SK-N-SH treated with all-trans-retinoic acid at 6 μM for 48 hours (cell line): ENCODE measurements around the gene AKAP8L.
A peak's percentile ranks its signal among the peaks of the same experiment; 100 is the strongest.

Experiments
- ATAC-seq: fragments of 200-7000 bp; cut with Tn5 transposase; 3 replicates; pipeline ENCODE4 v1.9.1; 2020; ENCODE audit warnings: mild to moderate bottlenecking, moderate library complexity
- BACH2 ChIP-seq: fragments of 250-450 bp; sonication (Bioruptor Pico); IDR thresholded peaks from 2 replicates; pipeline ENCODE4 v1.9.0; 2021; ENCODE audit warnings: mild to moderate bottlenecking, borderline replicate concordance
- CSDC2 ChIP-seq: fragments of 250-450 bp; sonication (Bioruptor Pico); IDR thresholded peaks from 2 replicates; pipeline ENCODE4 v1.5.0; 2020; ENCODE audit warnings: mild to moderate bottlenecking, moderate library complexity
- ESRRG ChIP-seq: fragments of 250-450 bp; sonication (Bioruptor Pico); IDR thresholded peaks from 2 replicates; pipeline ENCODE4 v1.6.1; 2021; ENCODE audit warnings: mild to moderate bottlenecking
- GLIS3 ChIP-seq: fragments of 250-450 bp; sonication (Bioruptor Pico); IDR thresholded peaks from 2 replicates; pipeline ENCODE4 v1.5.0; 2020; ENCODE audit warnings: mild to moderate bottlenecking, moderate library complexity
- OSR1 ChIP-seq: fragments of 250-450 bp; sonication (Bioruptor Pico); IDR thresholded peaks from 2 replicates; pipeline ENCODE4 v1.8.0; 2022; ENCODE audit warnings: moderate library complexity, mild to moderate bottlenecking, inconsistent platforms
- PPARA ChIP-seq: fragments of 250-450 bp; sonication (Bioruptor Pico); IDR thresholded peaks from 2 replicates; pipeline ENCODE4 v1.5.0; 2020; ENCODE audit warnings: mild to moderate bottlenecking, borderline replicate concordance
- RARB ChIP-seq: fragments of 250-450 bp; sonication (Bioruptor Pico); IDR thresholded peaks from 2 replicates; pipeline ENCODE4 v1.8.0; 2021; ENCODE audit warnings: mild to moderate bottlenecking, moderate library complexity
- SNAI2 ChIP-seq: fragments of 250-450 bp; sonication (Bioruptor Pico); IDR thresholded peaks from 2 replicates; pipeline ENCODE4 v1.5.0; 2020; ENCODE audit warnings: mild to moderate bottlenecking, moderate library complexity
- TCF4 ChIP-seq: fragments of 250-450 bp; sonication (Bioruptor Pico); IDR thresholded peaks from 2 replicates; pipeline ENCODE4 v1.8.0; 2021; ENCODE audit warnings: mild to moderate bottlenecking, moderate library complexity, borderline replicate concordance
- TOX ChIP-seq: fragments of 250-450 bp; sonication (Bioruptor Pico); IDR thresholded peaks from 2 replicates; pipeline ENCODE4 v1.8.0; 2021; ENCODE audit warnings: mild to moderate bottlenecking, moderate library complexity, borderline replicate concordance
- ZC3H10 ChIP-seq: fragments of 250-450 bp; sonication (Bioruptor Pico); IDR thresholded peaks from 2 replicates; pipeline ENCODE4 v1.5.1; 2021; ENCODE audit warnings: mild to moderate bottlenecking, moderate library complexity
- ZFP3 ChIP-seq: fragments of 250-450 bp; sonication (Bioruptor Pico); IDR thresholded peaks from 2 replicates; pipeline ENCODE4 v1.5.0; 2020; ENCODE audit warnings: mild to moderate bottlenecking, moderate library complexity
- ZNF565 ChIP-seq: fragments of 450-650 bp; formaldehyde crosslinking; conservative IDR thresholded peaks from 2 replicates; pipeline ENCODE4 v1.5.0; 2020; ENCODE audit warnings: low read depth, mild to moderate bottlenecking, moderate library complexity
- ZNF70 ChIP-seq: fragments of 450-650 bp; formaldehyde crosslinking; IDR thresholded peaks from 2 replicates; pipeline ENCODE4 v1.5.0; 2020; ENCODE audit warnings: mild to moderate bottlenecking, moderate library complexity
- ZNF8 ChIP-seq: fragments of 450-650 bp; formaldehyde crosslinking; IDR thresholded peaks from 2 replicates; pipeline ENCODE4 v1.5.0; 2020; ENCODE audit warnings: mild to moderate bottlenecking, moderate library complexity
- TF ChIP-seq, protein P1 (sequence below): fragments of 250-450 bp; sonication (Bioruptor Pico); IDR thresholded peaks from 2 replicates; pipeline ENCODE4 v1.5.1; 2021; ENCODE audit warnings: mild to moderate bottlenecking, moderate library complexity
- TF ChIP-seq, protein P2 (sequence below): fragments of 250-450 bp; sonication (Bioruptor Pico); IDR thresholded peaks from 2 replicates; pipeline ENCODE4 v1.5.1; 2020; ENCODE audit warnings: low read depth, mild to moderate bottlenecking, moderate library complexity
- TF ChIP-seq, protein P3 (sequence below): fragments of 250-450 bp; sonication (Bioruptor Pico); IDR thresholded peaks from 2 replicates; pipeline ENCODE4 v1.5.0; 2020; ENCODE audit warnings: mild to moderate bottlenecking, moderate library complexity
- TF ChIP-seq, protein P4 (sequence below): fragments of 250-450 bp; sonication (Bioruptor Pico); IDR thresholded peaks from 2 replicates; pipeline ENCODE4 v1.8.0; 2021; ENCODE audit warnings: low read depth, mild to moderate bottlenecking, moderate library complexity, borderline replicate concordance

The AKAP8L gene

DNA sequence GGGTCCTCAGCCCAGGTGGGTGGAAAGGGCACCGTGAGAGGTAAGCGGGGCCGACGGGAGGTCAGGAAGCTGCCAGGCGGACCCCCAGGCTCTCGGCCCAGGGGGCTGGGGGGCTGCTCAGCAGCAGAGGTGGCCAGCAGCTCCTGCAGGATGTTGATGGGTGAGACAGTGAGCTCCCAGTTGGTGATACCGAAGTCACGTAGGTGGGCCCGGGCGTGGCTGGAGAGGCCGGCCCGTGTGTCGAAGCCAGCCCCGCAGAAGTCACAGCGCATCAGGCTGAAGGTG, 18.0 kb upstream of the AKAP8L start (continued):
- TF ChIP-seq, protein P1, sequence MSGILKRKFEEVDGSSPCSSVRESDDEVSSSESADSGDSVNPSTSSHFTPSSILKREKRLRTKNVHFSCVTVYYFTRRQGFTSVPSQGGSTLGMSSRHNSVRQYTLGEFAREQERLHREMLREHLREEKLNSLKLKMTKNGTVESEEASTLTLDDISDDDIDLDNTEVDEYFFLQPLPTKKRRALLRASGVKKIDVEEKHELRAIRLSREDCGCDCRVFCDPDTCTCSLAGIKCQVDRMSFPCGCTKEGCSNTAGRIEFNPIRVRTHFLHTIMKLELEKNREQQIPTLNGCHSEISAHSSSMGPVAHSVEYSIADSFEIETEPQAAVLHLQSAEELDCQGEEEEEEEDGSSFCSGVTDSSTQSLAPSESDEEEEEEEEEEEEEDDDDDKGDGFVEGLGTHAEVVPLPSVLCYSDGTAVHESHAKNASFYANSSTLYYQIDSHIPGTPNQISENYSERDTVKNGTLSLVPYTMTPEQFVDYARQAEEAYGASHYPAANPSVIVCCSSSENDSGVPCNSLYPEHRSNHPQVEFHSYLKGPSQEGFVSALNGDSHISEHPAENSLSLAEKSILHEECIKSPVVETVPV, result no peak
- TF ChIP-seq ZNF70 (CRISPR knock-in tag), result no peak

DNA sequence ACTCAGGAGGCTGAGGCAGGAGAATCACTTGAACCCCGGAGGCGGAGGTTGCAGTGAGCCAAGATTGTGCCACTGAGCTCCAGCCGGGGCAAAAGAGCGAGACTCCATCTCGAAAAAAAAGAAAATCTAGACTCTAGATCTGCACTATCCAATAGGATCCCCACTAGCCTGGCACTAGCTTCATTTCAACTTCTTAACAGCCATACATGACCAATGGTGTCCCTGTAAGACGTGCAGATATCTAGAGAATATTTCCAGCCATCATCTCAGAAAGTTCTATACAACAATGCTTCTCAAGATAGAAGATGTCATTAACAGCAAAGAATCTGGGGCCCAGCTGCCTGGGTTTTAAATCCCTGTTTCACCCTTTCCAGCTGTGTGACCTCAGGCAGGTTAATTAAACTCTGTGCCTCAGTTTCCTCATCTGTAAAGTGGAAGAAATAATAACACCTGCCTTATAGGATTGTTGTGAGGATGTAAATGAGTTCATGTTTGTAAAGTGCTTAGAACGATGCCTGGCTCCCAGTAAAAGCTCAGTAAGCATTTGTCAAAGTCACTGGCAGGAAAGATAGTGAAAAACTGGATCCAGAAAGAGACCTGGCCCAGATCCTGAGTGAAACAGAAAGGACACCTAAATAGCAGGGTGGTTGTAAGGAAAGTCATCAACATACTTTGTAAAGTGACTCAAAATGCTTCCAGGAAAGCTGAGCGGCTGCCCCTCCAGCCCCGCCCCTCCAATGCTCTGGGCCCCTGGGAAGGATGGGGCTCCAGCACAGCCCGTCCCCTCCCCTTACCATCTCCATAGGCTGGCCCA, 17.4 kb upstream of the AKAP8L start:
- TF ChIP-seq ZFP3 (CRISPR knock-in tag) (no peak), CSDC2 (CRISPR knock-in tag) (no peak), ZNF565 (CRISPR knock-in tag) (no peak), TCF4 (CRISPR knock-in tag) (no peak), SNAI2 (CRISPR knock-in tag) (no peak), TOX (CRISPR knock-in tag) (no peak)
- ATAC-seq, result no peak

DNA sequence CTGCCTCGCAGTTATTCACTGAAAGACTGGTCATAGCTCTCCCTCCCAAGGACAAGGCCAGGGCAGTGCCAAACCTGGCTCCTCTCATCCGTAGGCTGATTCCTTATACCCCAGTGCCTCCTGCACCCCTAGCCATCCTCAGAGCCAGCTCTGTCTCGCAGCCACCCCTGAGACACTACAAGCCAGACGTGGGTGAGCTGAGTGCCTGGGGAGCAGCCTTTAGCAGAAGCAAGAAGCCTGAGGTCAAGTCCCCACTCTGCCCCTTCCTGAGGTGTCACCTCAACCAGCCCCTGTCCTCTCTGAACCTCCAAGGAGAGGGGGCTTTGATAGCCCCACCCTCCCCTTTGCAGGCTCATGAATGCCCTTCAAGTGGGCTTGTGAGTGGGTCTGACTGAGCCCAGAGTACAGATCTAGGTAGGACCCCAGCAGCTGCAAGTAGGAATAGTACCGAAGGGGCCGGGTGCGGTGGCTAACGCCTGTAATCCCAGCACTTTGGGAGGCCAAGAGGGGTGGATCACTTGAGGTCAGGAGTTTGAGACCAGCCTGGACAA, 14.8 kb upstream of the AKAP8L start:
- ATAC-seq, result no peak
- TF ChIP-seq PPARA (CRISPR knock-in tag), result no peak
- TF ChIP-seq OSR1 (CRISPR knock-in tag), result no peak
- TF ChIP-seq ZNF70 (CRISPR knock-in tag), result no peak
- no peak for TF ChIP-seq GLIS3 (CRISPR knock-in tag)
- TF ChIP-seq, protein P2, sequence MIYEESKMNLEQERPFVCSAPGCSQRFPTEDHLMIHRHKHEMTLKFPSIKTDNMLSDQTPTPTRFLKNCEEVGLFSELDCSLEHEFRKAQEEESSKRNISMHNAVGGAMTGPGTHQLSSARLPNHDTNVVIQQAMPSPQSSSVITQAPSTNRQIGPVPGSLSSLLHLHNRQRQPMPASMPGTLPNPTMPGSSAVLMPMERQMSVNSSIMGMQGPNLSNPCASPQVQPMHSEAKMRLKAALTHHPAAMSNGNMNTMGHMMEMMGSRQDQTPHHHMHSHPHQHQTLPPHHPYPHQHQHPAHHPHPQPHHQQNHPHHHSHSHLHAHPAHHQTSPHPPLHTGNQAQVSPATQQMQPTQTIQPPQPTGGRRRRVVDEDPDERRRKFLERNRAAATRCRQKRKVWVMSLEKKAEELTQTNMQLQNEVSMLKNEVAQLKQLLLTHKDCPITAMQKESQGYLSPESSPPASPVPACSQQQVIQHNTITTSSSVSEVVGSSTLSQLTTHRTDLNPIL (CRISPR knock-in tag), result no peak
- TF ChIP-seq TOX (CRISPR knock-in tag), result no peak
- TF ChIP-seq, protein P1, result no peak
- TF ChIP-seq, protein P3, sequence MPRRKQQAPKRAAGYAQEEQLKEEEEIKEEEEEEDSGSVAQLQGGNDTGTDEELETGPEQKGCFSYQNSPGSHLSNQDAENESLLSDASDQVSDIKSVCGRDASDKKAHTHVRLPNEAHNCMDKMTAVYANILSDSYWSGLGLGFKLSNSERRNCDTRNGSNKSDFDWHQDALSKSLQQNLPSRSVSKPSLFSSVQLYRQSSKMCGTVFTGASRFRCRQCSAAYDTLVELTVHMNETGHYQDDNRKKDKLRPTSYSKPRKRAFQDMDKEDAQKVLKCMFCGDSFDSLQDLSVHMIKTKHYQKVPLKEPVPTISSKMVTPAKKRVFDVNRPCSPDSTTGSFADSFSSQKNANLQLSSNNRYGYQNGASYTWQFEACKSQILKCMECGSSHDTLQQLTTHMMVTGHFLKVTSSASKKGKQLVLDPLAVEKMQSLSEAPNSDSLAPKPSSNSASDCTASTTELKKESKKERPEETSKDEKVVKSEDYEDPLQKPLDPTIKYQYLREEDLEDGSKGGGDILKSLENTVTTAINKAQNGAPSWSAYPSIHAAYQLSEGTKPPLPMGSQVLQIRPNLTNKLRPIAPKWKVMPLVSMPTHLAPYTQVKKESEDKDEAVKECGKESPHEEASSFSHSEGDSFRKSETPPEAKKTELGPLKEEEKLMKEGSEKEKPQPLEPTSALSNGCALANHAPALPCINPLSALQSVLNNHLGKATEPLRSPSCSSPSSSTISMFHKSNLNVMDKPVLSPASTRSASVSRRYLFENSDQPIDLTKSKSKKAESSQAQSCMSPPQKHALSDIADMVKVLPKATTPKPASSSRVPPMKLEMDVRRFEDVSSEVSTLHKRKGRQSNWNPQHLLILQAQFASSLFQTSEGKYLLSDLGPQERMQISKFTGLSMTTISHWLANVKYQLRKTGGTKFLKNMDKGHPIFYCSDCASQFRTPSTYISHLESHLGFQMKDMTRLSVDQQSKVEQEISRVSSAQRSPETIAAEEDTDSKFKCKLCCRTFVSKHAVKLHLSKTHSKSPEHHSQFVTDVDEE, result no peak
- no peak for TF ChIP-seq ESRRG
- no peak for TF ChIP-seq RARB (CRISPR knock-in tag)
- no peak for TF ChIP-seq ZC3H10 (CRISPR knock-in tag)
- TF ChIP-seq CSDC2 (CRISPR knock-in tag), result no peak
- no peak for TF ChIP-seq ZFP3 (CRISPR knock-in tag)
- no peak for TF ChIP-seq ZNF565 (CRISPR knock-in tag)
- TF ChIP-seq BACH2 (CRISPR knock-in tag), result no peak

DNA sequence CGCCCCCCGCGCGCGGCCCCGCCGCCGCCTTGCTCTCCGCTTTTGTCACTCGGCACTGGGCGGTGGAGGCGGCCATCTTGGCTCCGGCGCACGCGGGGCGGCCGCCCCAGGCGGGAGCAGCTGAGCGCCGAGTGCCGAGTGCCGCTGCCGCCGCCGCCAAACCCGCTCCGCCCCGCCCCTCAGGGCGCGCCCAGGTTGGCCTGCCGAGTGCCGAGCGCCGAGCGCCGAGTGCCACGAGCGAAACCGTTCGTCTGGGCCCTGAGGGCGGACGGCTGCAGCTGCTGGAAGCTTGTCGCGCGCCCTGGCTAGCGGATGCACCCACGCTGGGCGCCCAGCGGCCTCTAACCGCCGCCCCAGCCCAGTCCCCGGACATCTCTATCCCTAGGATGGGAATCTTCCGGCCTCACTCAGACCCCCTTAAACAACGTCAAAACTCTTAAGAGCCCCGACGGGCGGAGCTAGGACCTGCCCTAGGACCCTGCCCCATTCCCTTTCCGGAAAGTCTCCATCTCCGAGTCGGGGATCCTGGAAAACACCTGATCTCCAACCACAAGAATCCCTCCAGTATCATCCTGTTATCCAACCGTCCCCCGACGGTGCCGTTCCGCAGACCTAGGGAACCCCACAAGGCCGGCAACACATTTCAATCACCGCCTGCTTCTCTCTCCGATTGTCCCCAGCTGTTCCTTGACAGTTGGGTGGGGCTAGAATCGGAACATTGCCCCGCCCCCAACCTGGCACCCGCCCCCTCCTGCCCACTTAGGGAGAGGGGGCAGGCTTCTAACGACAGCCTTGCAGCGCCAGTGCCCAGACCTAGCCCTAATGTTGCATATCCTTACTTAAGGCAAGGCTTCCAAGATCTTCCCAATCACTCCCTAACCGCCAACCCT, 14.1 kb upstream of the AKAP8L start:
- peak; percentile 85 for ATAC-seq
- TF ChIP-seq ZNF565 (CRISPR knock-in tag), result no peak
- TF ChIP-seq, protein P3, result no peak
- TF ChIP-seq ZNF8, result no peak
- TF ChIP-seq PPARA (CRISPR knock-in tag), result no peak
- TF ChIP-seq, protein P4, sequence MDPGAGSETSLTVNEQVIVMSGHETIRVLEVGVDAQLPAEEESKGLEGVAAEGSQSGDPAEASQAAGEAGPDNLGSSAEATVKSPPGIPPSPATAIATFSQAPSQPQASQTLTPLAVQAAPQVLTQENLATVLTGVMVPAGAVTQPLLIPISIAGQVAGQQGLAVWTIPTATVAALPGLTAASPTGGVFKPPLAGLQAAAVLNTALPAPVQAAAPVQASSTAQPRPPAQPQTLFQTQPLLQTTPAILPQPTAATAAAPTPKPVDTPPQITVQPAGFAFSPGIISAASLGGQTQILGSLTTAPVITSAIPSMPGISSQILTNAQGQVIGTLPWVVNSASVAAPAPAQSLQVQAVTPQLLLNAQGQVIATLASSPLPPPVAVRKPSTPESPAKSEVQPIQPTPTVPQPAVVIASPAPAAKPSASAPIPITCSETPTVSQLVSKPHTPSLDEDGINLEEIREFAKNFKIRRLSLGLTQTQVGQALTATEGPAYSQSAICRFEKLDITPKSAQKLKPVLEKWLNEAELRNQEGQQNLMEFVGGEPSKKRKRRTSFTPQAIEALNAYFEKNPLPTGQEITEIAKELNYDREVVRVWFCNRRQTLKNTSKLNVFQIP (CRISPR knock-in tag), result no peak
- TF ChIP-seq ZC3H10 (CRISPR knock-in tag), result no peak
- no peak for TF ChIP-seq ZFP3 (CRISPR knock-in tag)
- no peak for TF ChIP-seq RARB (CRISPR knock-in tag)
